Right lobe of liver (tissue), 6 donors: ENCODE data around the gene NKIRAS2. TPM values are rescaled to one million over a fixed set of nuclear protein-coding genes. Genes with fewer than 3 reads are reported as not detected.
"Not testable (repeated sequence)": the region's sequence is repeated elsewhere in the genome, so short reads cannot be mapped to it uniquely, and the experiment has no call there.

Experiments
- ATAC-seq, 4 donors: fragments of 200-7000 bp; cut with Tn5 transposase; one replicate each; pipeline ENCODE4 v1.9.1; 2020; ENCODE audit warnings: mild to moderate bottlenecking in 4 of 4, moderate library complexity in 4 of 4
- DNase-seq, 3 donors: peaks; one replicate each; pipeline ENCODE4 v3.0.0-alpha.2; 2020
- H3K27ac ChIP-seq, 3 donors: fragments of 200-600 bp; one replicate each; pipeline ENCODE4 v1.8.0; 2022
- H3K27me3 ChIP-seq, 2 donors: fragments of 200-600 bp; one replicate each; pipeline ENCODE4 v1.8.0; 2022
- H3K36me3 ChIP-seq, 4 donors: fragments of 200-600 bp; sonication (generic) in 1 of 4; one replicate each; pipeline versions ENCODE4 v1.5.1 to v1.8.0; 2017 to 2022; ENCODE audit warnings: control low read depth in 1 of 4
- H3K4me1 ChIP-seq, 4 donors: fragments of 200-600 bp; sonication (generic) in 1 of 4; one replicate each; pipeline versions ENCODE4 v1.5.1 to v1.8.0; 2017 to 2022; ENCODE audit warnings: control low read depth in 1 of 4
- H3K4me3 ChIP-seq, 3 donors: fragments of 200-600 bp; one replicate each; pipeline ENCODE4 v1.8.0; 2022
- H3K9me3 ChIP-seq, 4 donors: fragments of 200-600 bp; sonication (generic) in 1 of 4; one replicate each; pipeline versions ENCODE4 v1.5.1 to v1.8.0; 2017 to 2022; ENCODE audit warnings: control low read depth in 1 of 4
- POLR2A ChIP-seq: fragments of 450-650 bp; IDR thresholded peaks from one replicate; pipeline ENCODE4 v1.6.1; 2017; ENCODE audit warnings: antibody characterized with exemption, mild to moderate bottlenecking
- WGBS: methylation state at CpG from one replicate; pipeline ENCODE4 v1.1.6; 2018; ENCODE audit warnings: low coverage, low lambda C conversion rate; ENCODE audit not compliant: insufficient coverage; ENCODE audit errors: missing lambda C conversion rate; 5-methylcytosine and 5-hydroxymethylcytosine counted together
- intact Hi-C, 2 donors: fragments of 100-400 bp; cut with DNase I; formaldehyde crosslinking; loops; one replicate each; pipeline versions ENCODE4 v1.11.2 to v1.14.1; 2022
- total RNA-seq, 6 experiments: library from RNA; depleted of rRNA in 2 of 6; stranded (reverse); fragments of >200 nt in 2 of 6; fragmentation: NEBNext Ultra II Directional in 3 of 6; extraction: Animal tissue kit (Norgen Biotek cat#: 25700) in 3 of 6; gene quantifications; one replicate each; pipeline versions ENCODE4 v1.1.0 to v1.2.4, GENCODE V29; 2016 to 2023
- TF ChIP-seq, protein P1 (sequence below), 4 donors: fragments of 200-600 bp in 3 of 4; fragments of 450-650 bp in 1 of 4; IDR thresholded peaks; one replicate each; pipeline versions ENCODE4 v1.5.1 to v1.8.0; 2016 to 2022; ENCODE audit warnings: antibody characterized with exemption in 4 of 4, mild to moderate bottlenecking in 2 of 4
- donor health status: DM: no; HTN: yes; CAD: no.
- donor health status: DM: no; HTN: no; CAD: no.
- donor health status: DM: no; HTN: no; CAD: no.
- donor health status: DM: no; HTN: yes; CAD: no.
- donor health status: DM: no; HTN: yes; CAD: no.

NKIRAS2 gene
- total RNA-seq, 6 experiments from 2014 or later = 11.1 to 27.0 (median 12.3) TPM

GRCh38 chr17:42002792-42003301 lies 17.0 kb upstream of the NKIRAS2 start:
- WGBS = 54% methylated on average over 3 of the region's 3 CpGs
- intact Hi-C loops = no loop called here
- TF ChIP-seq POLR2A = no peak
- TF ChIP-seq, protein P1, sequence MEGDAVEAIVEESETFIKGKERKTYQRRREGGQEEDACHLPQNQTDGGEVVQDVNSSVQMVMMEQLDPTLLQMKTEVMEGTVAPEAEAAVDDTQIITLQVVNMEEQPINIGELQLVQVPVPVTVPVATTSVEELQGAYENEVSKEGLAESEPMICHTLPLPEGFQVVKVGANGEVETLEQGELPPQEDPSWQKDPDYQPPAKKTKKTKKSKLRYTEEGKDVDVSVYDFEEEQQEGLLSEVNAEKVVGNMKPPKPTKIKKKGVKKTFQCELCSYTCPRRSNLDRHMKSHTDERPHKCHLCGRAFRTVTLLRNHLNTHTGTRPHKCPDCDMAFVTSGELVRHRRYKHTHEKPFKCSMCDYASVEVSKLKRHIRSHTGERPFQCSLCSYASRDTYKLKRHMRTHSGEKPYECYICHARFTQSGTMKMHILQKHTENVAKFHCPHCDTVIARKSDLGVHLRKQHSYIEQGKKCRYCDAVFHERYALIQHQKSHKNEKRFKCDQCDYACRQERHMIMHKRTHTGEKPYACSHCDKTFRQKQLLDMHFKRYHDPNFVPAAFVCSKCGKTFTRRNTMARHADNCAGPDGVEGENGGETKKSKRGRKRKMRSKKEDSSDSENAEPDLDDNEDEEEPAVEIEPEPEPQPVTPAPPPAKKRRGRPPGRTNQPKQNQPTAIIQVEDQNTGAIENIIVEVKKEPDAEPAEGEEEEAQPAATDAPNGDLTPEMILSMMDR (IDR thresholded peaks at IDR 0.05) = no peak
- no peaks in the 10 kb centered on the region for H3K9me3 ChIP-seq
- H3K27ac ChIP-seq = no peak overlapping the region
- no peak overlapping the region for H3K4me3 ChIP-seq
- H3K4me1 ChIP-seq = peaks cover 0 to 23% (median 5%) of the 10 kb centered on the region in 4 donors
- peaks cover 0 to 30% (median 12%) of the 10 kb centered on the region in 4 donors for H3K36me3 ChIP-seq
- ATAC-seq = peak in 1 of 4 donors; percentile 39
- H3K27me3 ChIP-seq = no peaks in the 10 kb centered on the region
- no peak for DNase-seq

DNA sequence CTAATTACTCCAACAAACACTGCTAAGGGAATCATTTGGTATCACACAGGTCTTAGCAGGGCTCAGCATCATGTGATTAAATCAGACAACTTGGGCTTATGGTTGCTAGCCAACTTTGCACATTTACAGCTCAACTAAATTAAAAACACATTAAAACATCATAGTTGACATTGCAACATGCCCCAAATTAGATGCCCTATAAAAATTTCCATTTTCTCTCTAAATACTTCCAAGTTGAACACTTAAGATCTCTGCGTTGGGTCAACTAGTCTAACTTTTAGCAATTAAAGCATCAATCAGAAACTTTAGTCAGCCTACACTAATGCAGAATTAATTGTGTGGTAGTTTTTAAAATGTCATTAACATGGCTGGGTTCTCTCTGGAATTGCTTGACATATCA lies 14.7 kb upstream of the NKIRAS2 start:
- H3K4me1 ChIP-seq = peaks cover 0 to 29% (median 5%) of the 10 kb centered on the region in 4 donors
- H3K27ac ChIP-seq = no peak overlapping the region
- no peak overlapping the region for H3K4me3 ChIP-seq
- no peaks in the 10 kb centered on the region for H3K9me3 ChIP-seq
- ATAC-seq (no peak), DNase-seq (no peak)
- WGBS = 67% methylated on average over 1 of the region's 1 CpG
- TF ChIP-seq POLR2A = no peak
- TF ChIP-seq, protein P1 (IDR thresholded peaks at IDR 0.05) = no peak
- intact Hi-C loops = no loop called here
- H3K27me3 ChIP-seq = no peaks in the 10 kb centered on the region
- H3K36me3 ChIP-seq = peaks cover 0 to 10% (median 0%) of the 10 kb centered on the region in 4 donors

DNA sequence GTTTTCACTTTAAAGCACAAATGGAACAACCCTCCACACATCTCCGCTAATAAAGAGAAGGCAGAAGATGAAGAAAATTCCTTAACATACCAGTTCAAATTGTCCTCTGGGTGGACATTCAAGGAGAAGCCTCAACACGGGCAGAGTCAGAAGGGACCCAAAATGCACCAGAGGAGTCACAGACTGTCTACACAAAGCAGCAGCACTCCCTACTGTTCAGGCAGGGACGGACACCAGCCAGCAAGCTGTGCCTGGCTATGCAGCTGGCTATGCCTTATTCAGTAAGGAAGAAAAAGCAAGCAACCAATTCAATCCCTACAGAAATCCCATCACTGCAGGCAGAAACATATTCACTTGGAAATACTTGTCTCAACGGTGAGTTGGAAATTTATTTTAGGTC lies 10.7 kb upstream of the NKIRAS2 start:
- TF ChIP-seq POLR2A = no peak
- TF ChIP-seq, protein P1 (IDR thresholded peaks at IDR 0.05) = peak in 3 of 4 donors; percentile 21 to 35 (median 23)
- 68% methylated on average over 4 of the region's 4 CpGs for WGBS
- Histone ChIP-seq H3K4me1 (peaks cover 0 to 22% (median 5%) of the 10 kb centered on the region in 4 donors), H3K9me3 (no peaks in the 10 kb centered on the region), H3K4me3 (no peak overlapping the region), H3K27me3 (no peaks in the 10 kb centered on the region), H3K36me3 (no peaks in the 10 kb centered on the region), H3K27ac (no peak overlapping the region)
- ATAC-seq (peak in 3 of 4 donors; percentile 56 to 66 (median 64)), DNase-seq (no peak)
- intact Hi-C loops = no loop called here

- H3K36me3 ChIP-seq, H3K27me3 ChIP-seq, H3K27ac ChIP-seq, H3K4me3 ChIP-seq, H3K9me3 ChIP-seq, DNase-seq, intact Hi-C loops: not testable (repeated sequence)
- ATAC-seq = peak; percentile 25 to 53 (median 40)
- peaks cover 0 to 26% (median 5%) of the 10 kb centered on the region in 4 donors for H3K4me1 ChIP-seq
- WGBS = 56% methylated on average over 3 of the region's 9 CpGs
Observed at GRCh38 chr17:42010266-42010680, 9.6 kb upstream of the NKIRAS2 start.

GRCh38 chr17:42010898-42011516 lies 8.9 kb upstream of the NKIRAS2 start:
- Histone ChIP-seq H3K27me3 (no peaks in the 10 kb centered on the region), H3K4me3 (no peak overlapping the region), H3K4me1 (peaks cover 0 to 33% (median 6%) of the 10 kb centered on the region in 4 donors), H3K36me3 (no peaks in the 10 kb centered on the region), H3K9me3 (no peaks in the 10 kb centered on the region), H3K27ac (no peak overlapping the region)
- intact Hi-C loops = no loop called here
- TF ChIP-seq POLR2A = no peak
- TF ChIP-seq, protein P1 (IDR thresholded peaks at IDR 0.05) = no peak
- DNase-seq (no peak), ATAC-seq (no peak)
- WGBS = 76% methylated on average over 3 of the region's 3 CpGs

DNA sequence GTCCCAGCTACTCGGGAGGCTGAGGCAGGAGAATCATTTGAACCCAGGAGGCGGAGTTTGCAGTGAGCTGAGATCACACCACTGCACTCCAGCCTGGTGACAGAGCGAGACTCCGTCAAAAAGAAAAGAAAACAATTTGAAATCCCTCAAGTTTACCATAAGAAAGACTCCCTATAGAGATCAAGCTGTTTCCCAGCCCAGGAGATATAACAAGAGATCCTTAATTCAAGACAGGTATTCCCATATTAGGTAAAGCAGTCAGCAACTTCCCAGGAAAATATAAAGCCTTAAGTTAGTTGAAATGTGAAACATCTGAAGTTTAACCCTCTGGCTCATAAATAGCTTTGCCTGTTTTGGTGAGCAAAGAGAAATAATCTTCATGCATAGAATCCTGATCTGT lies 7.5 kb upstream of the NKIRAS2 start:
- peaks cover 0 to 37% (median 9%) of the 10 kb centered on the region in 4 donors for H3K4me1 ChIP-seq
- H3K27me3 ChIP-seq, H3K4me3 ChIP-seq, intact Hi-C loops, H3K9me3 ChIP-seq, H3K36me3 ChIP-seq, ATAC-seq, H3K27ac ChIP-seq, DNase-seq: not testable (repeated sequence)
- WGBS = 81% methylated on average over 2 of the region's 4 CpGs

GRCh38 chr17:42013740-42014139 lies 6.2 kb upstream of the NKIRAS2 start:
- intact Hi-C loops, H3K27ac ChIP-seq, DNase-seq, H3K27me3 ChIP-seq, H3K4me3 ChIP-seq, H3K9me3 ChIP-seq, ATAC-seq, H3K36me3 ChIP-seq: not testable (repeated sequence)
- H3K4me1 ChIP-seq = peaks cover 0 to 46% (median 9%) of the 10 kb centered on the region in 4 donors
- WGBS = 95% methylated on average over 12 of the region's 12 CpGs
